NCI-H526 (cell line): ENCODE data around the gene GRM8.
"Not testable (repeated sequence)": the region's sequence is repeated elsewhere in the genome, so short reads cannot be mapped to it uniquely, and the experiment has no call there.

Experiments used
- DNase-seq, 2 experiments: peaks; one replicate each; lab custom pipeline; 2025; lab: John Stamatoyannopoulos, UW

The GRM8 gene

DNA sequence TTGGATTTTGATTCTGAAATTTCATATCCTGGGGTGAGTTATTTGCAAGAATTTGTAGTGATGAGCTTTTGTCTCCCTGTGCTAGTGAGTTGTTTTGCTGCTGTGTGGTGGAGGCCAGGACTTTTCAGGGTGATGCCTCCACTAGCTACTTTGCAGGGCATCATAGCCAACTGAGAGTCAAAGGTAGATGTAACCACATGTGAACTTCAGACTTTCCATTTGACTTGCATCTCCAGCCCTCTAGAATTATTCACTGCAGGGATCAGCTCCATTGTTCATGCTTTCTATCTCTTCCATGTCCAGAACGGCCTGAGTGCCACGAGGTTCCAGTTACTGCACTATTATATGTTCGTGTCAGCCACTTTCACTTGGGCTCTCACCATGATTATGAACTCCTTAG, 534.3 kb downstream of the GRM8 start:
- DNase-seq, result no peak

GRCh38 chr7:126716321-126716720, 536.4 kb downstream of the GRM8 start:
- no peak for DNase-seq

- no peak for DNase-seq
Measured at GRCh38 chr7:126715076-126715475, 537.7 kb downstream of the GRM8 start.

DNA sequence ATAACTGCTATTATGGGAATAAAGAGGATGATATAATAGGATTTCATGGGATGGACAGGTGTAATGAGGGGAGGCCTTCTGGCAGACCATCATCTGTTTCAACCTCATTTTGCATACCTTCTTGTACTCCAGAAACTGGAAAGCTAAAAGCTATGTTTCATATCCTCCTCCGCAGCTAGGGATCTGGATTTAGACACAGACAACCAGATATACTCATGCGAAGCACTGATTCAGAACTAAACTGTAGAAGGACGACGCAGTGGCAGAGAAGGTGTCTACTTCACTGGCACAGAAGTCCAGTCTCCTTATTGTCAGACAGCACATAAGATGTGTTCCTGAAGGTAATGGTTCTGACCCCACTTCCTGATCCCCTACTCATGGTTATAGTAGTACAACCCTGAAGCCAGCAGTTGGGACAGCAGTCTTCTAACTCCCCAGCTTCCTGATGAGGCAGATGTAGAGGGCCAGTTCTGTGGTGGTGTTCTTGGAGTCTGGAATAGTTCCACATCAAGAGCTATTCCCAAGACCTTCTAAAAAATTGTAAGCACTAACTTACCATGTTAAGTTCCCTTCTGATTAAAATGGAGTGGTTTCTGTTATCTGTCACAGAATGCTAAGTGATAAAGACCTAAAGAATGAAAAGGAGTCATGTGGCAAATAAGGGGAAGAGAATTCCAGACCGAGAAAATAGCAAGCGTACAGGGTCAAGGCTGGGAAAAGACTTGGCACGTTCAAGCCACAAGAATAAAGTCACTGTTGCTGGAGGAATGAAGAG, 550.3 kb downstream of the GRM8 start:
- peak in 1 of 2 experiments; percentile 2 for DNase-seq

- DNase-seq, result no peak
Measured at GRCh38 chr7:126700807-126701604, 551.7 kb downstream of the GRM8 start.

- DNase-seq, result no peak
Measured at GRCh38 chr7:126699707-126700106, 553.0 kb downstream of the GRM8 start.

DNA sequence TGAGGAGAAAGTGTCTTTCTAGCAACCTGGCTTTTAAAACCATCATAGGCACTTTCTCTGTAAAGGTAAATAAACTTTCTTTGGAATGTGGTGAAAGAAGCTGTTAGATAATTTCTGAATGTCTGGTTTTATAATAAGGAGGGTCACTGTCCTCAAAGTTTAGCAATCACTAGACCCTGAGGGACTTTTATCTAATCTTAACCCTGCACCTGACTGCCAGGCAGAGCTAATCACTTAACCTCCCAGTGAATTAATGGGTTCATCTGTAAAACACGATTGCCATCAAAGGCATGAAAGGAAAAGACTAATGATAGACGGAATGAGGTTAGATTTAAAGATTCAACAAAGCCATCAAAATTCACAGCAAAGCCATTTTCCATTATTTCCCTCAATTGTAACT, 553.8 kb downstream of the GRM8 start:
- DNase-seq, result no peak

DNA sequence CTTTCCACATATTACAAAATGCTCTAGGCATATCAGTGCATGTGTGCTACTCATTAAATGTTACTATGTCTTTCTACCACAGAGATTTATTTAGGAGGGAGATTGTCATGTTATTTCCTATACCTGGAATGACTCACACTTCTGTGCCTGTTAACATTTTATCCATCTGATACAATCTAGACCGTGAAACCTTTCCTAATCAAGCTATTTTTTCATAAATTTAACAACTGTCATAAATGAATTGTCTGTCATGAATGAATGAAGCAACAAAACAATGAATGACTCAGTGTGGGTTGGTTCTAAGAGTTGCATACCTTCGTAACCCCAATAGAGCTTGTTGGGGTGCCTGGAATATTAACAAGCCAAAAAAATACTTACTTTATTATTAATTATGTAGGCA, 554.3 kb downstream of the GRM8 start:
- no peak for DNase-seq

DNA sequence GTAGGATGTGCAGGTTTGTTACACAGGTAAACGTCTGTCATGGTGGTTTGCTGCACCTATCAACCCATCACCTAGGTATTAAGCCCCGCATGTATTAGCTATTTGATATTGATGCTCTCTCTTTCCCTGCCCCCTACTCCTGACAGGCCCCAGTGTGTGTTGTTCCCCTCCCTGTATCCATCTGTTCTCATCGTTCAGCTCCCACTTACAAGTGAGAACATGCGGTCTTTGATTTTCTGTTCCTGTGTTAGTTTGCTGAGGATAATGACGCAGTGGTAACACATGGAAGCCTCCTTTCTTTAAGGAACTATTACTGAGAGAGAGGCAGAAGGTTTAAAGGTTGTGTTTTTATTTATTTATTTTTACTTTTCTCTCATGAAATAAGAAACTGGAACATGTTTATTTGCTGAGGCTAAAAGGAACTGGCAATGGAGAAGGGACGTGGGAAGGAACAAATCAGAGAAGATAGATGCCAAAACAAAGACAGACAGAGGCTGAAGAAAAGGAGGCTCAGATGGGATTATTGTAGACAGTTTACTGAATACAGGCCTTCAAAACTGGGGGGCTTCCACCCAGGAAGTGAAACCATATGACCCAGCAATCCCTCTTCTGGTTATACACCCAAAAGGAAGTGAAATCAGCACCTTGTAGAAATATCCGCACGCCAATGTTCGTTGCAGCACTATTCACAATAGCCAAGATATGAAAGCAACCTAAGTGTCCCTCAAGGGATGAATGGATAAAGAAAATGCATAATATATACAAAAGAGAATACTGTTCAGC, 556.3 kb downstream of the GRM8 start:
- no peak for DNase-seq

- DNase-seq, result no peak
Measured at GRCh38 chr7:126690848-126691751, 561.6 kb downstream of the GRM8 start.

DNA sequence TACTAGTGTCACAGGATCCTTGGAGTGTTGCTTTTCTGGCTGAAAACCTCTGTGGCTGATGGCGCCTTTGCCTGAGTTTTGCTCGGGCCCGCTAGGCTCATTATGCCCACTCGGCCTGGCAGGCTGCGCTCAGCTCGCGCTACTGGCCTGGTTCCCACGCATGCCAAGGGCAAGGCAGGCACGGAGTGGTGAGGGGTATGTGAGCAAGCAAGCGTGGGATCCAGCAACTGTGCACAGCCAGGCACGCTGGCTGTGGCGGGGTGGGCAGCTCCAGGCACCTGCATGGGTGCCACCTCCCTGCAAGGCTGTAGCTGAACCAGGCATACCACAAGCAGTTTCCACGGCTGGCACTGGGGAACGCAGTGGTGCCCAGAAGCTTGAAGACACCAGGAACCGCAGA, 562.6 kb downstream of the GRM8 start:
- DNase-seq, result no peak

GRCh38 chr7:126689037-126689436, 563.7 kb downstream of the GRM8 start:
- DNase-seq, result no peak

DNA sequence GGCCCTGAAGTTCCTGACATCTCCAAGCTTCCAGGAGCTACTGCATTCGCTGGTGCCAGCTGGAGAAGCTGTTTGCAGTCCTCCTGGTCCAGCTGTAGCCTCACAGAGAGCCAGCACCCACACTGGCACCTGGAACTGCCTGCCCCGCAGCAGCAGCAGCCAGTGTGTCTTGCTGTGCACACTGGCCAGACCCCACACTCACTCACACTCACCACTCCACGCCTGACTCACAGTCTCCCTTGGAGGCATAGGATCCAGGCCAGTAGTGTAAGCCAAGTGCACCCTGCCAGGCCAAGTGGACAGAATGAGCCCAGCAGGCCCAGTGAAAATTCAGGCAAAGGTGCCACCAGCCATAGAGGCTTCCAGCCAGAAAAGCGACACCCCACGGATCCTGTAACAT, 566.3 kb downstream of the GRM8 start:
- DNase-seq, result no peak

GRCh38 chr7:126685596-126685995, 567.1 kb downstream of the GRM8 start:
- no peak for DNase-seq

DNA sequence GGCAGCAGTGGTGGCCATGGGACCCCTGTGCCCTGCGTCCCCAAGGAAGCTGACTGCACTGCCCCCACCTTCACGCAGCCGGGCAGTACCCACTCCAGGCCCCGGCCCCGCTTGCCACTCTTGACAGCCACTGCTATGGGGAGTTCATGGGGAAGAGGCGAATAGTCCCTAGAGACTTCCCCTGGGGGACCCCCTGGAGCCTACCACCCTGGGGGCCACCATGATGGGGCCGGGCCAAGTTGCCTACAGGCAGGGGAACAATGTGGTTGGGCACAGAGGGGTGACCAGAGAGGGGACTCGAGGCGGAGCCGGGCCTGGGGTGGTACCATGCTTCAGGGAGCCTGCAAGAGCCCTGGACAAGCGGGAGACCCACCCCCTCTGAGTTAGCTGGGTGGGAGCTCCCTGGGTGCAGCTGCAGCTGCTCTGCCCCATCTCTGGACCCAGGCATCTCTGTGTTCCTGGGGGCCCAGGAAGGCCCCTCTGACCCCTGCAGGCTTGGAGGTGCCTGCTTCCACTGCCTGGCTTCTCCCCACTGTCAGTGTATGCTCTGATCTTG, 567.6 kb downstream of the GRM8 start:
- DNase-seq, result no peak

DNA sequence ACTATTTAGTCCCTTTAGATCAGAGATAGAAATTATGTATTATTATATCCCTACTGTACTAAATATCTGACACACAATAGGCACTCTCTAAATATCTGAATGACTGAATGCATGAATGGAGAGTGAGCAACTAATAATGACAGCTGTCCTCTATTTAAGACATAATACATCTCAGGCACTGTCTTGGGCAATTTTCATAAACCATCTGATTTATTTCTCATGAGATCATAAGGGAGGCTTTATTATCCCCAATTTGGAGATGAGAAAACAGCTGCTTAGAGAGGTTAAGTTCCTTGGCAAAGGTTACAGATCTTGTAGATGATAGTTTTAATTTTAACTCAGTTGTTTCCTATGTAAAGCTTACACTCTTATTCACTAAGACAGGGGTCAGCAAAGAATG, 570.6 kb downstream of the GRM8 start:
- no peak for DNase-seq

- DNase-seq, result not testable (repeated sequence)
Measured at GRCh38 chr7:126668762-126669161, 584.0 kb downstream of the GRM8 start.

DNA sequence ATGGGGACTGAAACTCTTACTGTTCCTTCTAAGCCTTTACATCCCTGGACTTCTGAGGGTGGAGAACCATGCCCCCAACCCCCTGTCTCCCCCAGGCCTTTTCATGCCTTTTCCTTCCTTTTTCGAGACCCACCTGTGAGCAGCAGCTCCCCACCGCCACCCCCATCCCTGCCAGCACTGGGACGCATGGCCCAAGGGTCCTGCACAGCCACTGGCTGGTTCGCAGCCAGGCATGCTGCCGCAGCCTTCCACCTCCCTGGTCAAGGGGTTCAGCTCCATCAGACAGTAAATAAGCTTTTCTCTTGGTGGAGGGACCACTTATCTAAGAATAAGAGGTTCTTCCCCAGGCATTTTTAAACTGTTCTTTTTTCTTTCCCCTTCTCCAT, 584.4 kb downstream of the GRM8 start:
- no peak for DNase-seq

DNA sequence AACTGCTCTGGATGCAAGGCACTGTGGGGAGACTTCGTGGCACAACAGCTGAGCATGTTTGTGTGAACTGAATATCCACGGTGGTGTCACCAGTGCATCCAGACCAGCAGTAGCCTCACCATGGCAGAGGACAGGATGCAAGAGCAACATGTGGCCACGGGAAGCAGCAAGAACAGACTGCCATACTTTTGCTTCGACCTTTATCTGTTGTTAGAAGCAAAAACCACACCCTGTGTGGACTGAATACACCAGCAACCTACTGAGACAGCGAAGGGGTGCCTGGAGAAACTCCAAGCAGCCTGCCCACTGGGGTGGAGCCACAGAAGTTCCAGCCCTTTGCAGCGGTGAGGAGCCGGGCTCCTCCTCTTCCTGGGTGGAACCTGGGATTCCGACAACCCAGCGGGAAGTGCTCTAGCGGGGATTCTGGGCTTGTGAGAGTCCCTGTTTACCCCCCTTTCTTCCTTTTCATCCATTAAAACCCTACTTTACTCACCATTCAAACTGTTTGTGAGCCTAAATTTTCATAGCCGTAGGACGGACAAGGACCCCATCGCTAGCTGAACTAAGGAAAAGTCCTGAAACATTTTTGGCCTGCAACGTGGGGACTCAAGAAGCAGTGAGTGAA, 584.9 kb downstream of the GRM8 start:
- DNase-seq, result no peak

DNA sequence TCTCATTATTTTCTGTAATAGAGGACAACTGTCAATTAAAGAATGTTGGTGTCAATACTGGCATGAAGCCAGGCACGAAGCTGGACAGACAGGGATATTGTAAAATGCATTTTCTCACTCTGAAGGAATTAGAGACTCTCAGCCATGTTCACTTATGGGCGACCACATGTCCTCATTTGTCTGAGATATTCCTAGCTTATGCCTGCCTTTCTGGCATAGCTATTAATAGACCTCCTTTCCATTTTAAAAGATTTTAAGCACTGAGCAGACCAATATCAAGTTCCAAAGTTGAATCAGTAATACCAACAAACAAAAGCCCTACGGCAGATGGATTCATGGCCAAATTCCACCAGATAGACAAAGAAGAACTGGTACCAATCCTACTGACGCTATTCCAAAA, 589.9 kb downstream of the GRM8 start:
- no peak for DNase-seq

- DNase-seq, result no peak
Measured at GRCh38 chr7:126659124-126659523, 593.6 kb downstream of the GRM8 start.
